Measurements from ENCODE around the gene NPR2.

Gene NPR2

GRCh38 chr9:35790385-35791296 lies 750 bp upstream of the NPR2 start:
- peaks cover 7% of the 10 kb centered on the region for H3K27me3 ChIP-seq (ENCODE audit: control insufficient read depth, insufficient read depth, low read length)
- peaks cover 12% of the 10 kb centered on the region for H3K4me1 ChIP-seq (ENCODE audit: control insufficient read depth, low read depth, low read length)
- H3K9me3 ChIP-seq (ENCODE audit: control insufficient read depth, low read depth, low read length) = no peaks in the 10 kb centered on the region
- peak overlapping the region; percentile 48 for H3K4me3 ChIP-seq (ENCODE audit: low read length)
- no peaks in the 10 kb centered on the region for H3K36me3 ChIP-seq (ENCODE audit: control insufficient read depth, low read depth, low read length)
- peak overlapping the region; percentile 26 for H3K9ac ChIP-seq (ENCODE audit: low read length)
- no peak overlapping the region for H3K27ac ChIP-seq (ENCODE audit: low read length)

GRCh38 chr9:35792024-35792813 lies 828 bp downstream of the NPR2 start:
- no peaks in the 10 kb centered on the region for H3K9me3 ChIP-seq (ENCODE audit: control insufficient read depth, low read depth, low read length)
- H3K4me1 ChIP-seq (ENCODE audit: control insufficient read depth, low read depth, low read length) = peaks cover 12% of the 10 kb centered on the region
- H3K9ac ChIP-seq (ENCODE audit: low read length) = no peak overlapping the region
- peaks cover 7% of the 10 kb centered on the region for H3K27me3 ChIP-seq (ENCODE audit: control insufficient read depth, insufficient read depth, low read length)
- H3K36me3 ChIP-seq (ENCODE audit: control insufficient read depth, low read depth, low read length) = no peaks in the 10 kb centered on the region
- H3K4me3 ChIP-seq (ENCODE audit: low read length) = peak overlapping the region; percentile 61
- no peak overlapping the region for H3K27ac ChIP-seq (ENCODE audit: low read length)

GRCh38 chr9:35792826-35793225 lies 1.4 kb downstream of the NPR2 start:
- Histone ChIP-seq H3K27me3 (ENCODE audit: control insufficient read depth, insufficient read depth, low read length) (peaks cover 7% of the 10 kb centered on the region), H3K27ac (ENCODE audit: low read length) (no peak overlapping the region), H3K9ac (ENCODE audit: low read length) (no peak overlapping the region), H3K9me3 (ENCODE audit: control insufficient read depth, low read depth, low read length) (no peaks in the 10 kb centered on the region), H3K36me3 (ENCODE audit: control insufficient read depth, low read depth, low read length) (no peaks in the 10 kb centered on the region), H3K4me3 (ENCODE audit: low read length) (no peak overlapping the region), H3K4me1 (ENCODE audit: control insufficient read depth, low read depth, low read length) (peaks cover 12% of the 10 kb centered on the region)

- peaks cover 12% of the 10 kb centered on the region for H3K4me1 ChIP-seq (ENCODE audit: control insufficient read depth, low read depth, low read length)
- peaks cover 7% of the 10 kb centered on the region for H3K27me3 ChIP-seq (ENCODE audit: control insufficient read depth, insufficient read depth, low read length)
- no peak overlapping the region for H3K4me3 ChIP-seq (ENCODE audit: low read length)
- H3K9ac ChIP-seq (ENCODE audit: low read length) = no peak overlapping the region
- no peaks in the 10 kb centered on the region for H3K9me3 ChIP-seq (ENCODE audit: control insufficient read depth, low read depth, low read length)
- H3K27ac ChIP-seq (ENCODE audit: low read length) = no peak overlapping the region
- H3K36me3 ChIP-seq (ENCODE audit: control insufficient read depth, low read depth, low read length) = no peaks in the 10 kb centered on the region
Measured at GRCh38 chr9:35793461-35793860, 2.1 kb downstream of the NPR2 start.

- peaks cover 4% of the 10 kb centered on the region for H3K27me3 ChIP-seq (ENCODE audit: control insufficient read depth, insufficient read depth, low read length)
- H3K27ac ChIP-seq (ENCODE audit: low read length) = no peak overlapping the region
- peaks cover 4% of the 10 kb centered on the region for H3K4me1 ChIP-seq (ENCODE audit: control insufficient read depth, low read depth, low read length)
- no peaks in the 10 kb centered on the region for H3K36me3 ChIP-seq (ENCODE audit: control insufficient read depth, low read depth, low read length)
- no peak overlapping the region for H3K4me3 ChIP-seq (ENCODE audit: low read length)
- H3K9ac ChIP-seq (ENCODE audit: low read length) = no peak overlapping the region
- no peaks in the 10 kb centered on the region for H3K9me3 ChIP-seq (ENCODE audit: control insufficient read depth, low read depth, low read length)
Measured at GRCh38 chr9:35795695-35796094, 4.3 kb downstream of the NPR2 start.

GRCh38 chr9:35797311-35798109 lies 6.1 kb downstream of the NPR2 start:
- Histone ChIP-seq H3K9me3 (ENCODE audit: control insufficient read depth, low read depth, low read length) (no peaks in the 10 kb centered on the region), H3K27me3 (ENCODE audit: control insufficient read depth, insufficient read depth, low read length) (no peaks in the 10 kb centered on the region), H3K27ac (ENCODE audit: low read length) (no peak overlapping the region), H3K9ac (ENCODE audit: low read length) (no peak overlapping the region), H3K4me1 (ENCODE audit: control insufficient read depth, low read depth, low read length) (no peaks in the 10 kb centered on the region), H3K4me3 (ENCODE audit: low read length) (no peak overlapping the region), H3K36me3 (ENCODE audit: control insufficient read depth, low read depth, low read length) (no peaks in the 10 kb centered on the region)

- H3K27ac ChIP-seq (ENCODE audit: low read length) = no peak overlapping the region
- H3K9me3 ChIP-seq (ENCODE audit: control insufficient read depth, low read depth, low read length) = no peaks in the 10 kb centered on the region
- H3K4me1 ChIP-seq (ENCODE audit: control insufficient read depth, low read depth, low read length) = no peaks in the 10 kb centered on the region
- no peaks in the 10 kb centered on the region for H3K27me3 ChIP-seq (ENCODE audit: control insufficient read depth, insufficient read depth, low read length)
- no peaks in the 10 kb centered on the region for H3K36me3 ChIP-seq (ENCODE audit: control insufficient read depth, low read depth, low read length)
- H3K9ac ChIP-seq (ENCODE audit: low read length) = no peak overlapping the region
- H3K4me3 ChIP-seq (ENCODE audit: low read length) = no peak overlapping the region
Measured at GRCh38 chr9:35798658-35799374, 7.4 kb downstream of the NPR2 start.

GRCh38 chr9:35800530-35800929 lies 9.1 kb downstream of the NPR2 start:
- H3K9me3 ChIP-seq (ENCODE audit: control insufficient read depth, low read depth, low read length) = no peaks in the 10 kb centered on the region
- H3K9ac ChIP-seq (ENCODE audit: low read length) = no peak overlapping the region
- H3K4me3 ChIP-seq (ENCODE audit: low read length) = no peak overlapping the region
- H3K36me3 ChIP-seq (ENCODE audit: control insufficient read depth, low read depth, low read length) = peaks cover 2% of the 10 kb centered on the region
- no peaks in the 10 kb centered on the region for H3K27me3 ChIP-seq (ENCODE audit: control insufficient read depth, insufficient read depth, low read length)
- H3K4me1 ChIP-seq (ENCODE audit: control insufficient read depth, low read depth, low read length) = no peaks in the 10 kb centered on the region
- H3K27ac ChIP-seq (ENCODE audit: low read length) = no peak overlapping the region

GRCh38 chr9:35801328-35802128 lies 10.1 kb downstream of the NPR2 start:
- H3K4me3 ChIP-seq (ENCODE audit: low read length) = no peak overlapping the region
- no peak overlapping the region for H3K9ac ChIP-seq (ENCODE audit: low read length)
- no peak overlapping the region for H3K27ac ChIP-seq (ENCODE audit: low read length)

GRCh38 chr9:35806101-35806500 lies 14.7 kb downstream of the NPR2 start:
- Histone ChIP-seq H3K9me3 (ENCODE audit: control insufficient read depth, low read depth, low read length) (no peaks in the 10 kb centered on the region), H3K27me3 (ENCODE audit: control insufficient read depth, insufficient read depth, low read length) (no peaks in the 10 kb centered on the region), H3K27ac (ENCODE audit: low read length) (no peak overlapping the region), H3K4me1 (ENCODE audit: control insufficient read depth, low read depth, low read length) (no peaks in the 10 kb centered on the region), H3K36me3 (ENCODE audit: control insufficient read depth, low read depth, low read length) (peaks cover 2% of the 10 kb centered on the region), H3K9ac (ENCODE audit: low read length) (no peak overlapping the region), H3K4me3 (ENCODE audit: low read length) (no peak overlapping the region)

More at GRCh38 chr9:35801328-35802128, 10.1 kb downstream of the NPR2 start:
- Histone ChIP-seq H3K9me3 (ENCODE audit: control insufficient read depth, low read depth, low read length) (no peaks in the 10 kb centered on the region), H3K27me3 (ENCODE audit: control insufficient read depth, insufficient read depth, low read length) (no peaks in the 10 kb centered on the region), H3K4me1 (ENCODE audit: control insufficient read depth, low read depth, low read length) (no peaks in the 10 kb centered on the region), H3K36me3 (ENCODE audit: control insufficient read depth, low read depth, low read length) (peaks cover 2% of the 10 kb centered on the region)

All from iPS-18a (cell line).